Fibroblast of lung (primary cell): ENCODE results near the gene LGR6.

Experiments
- EZH2 ChIP-seq: IDR thresholded peaks from 2 replicates; pipeline ENCODE4 v1.5.1; 2012; ENCODE audit warnings: low read length, control low read depth, mild to moderate bottlenecking; ENCODE audit errors: missing control alignments
- TF ChIP-seq, protein P1 (sequence below), 2 donors: IDR thresholded peaks in 1 of 2; conservative IDR thresholded peaks in 1 of 2; 1 replicate in 1 of 2; 2 replicates in 1 of 2; pipeline ENCODE4 v1.5.1; 2011 to 2012; ENCODE audit warnings: low read length in 2 of 2, control low read depth in 1 of 2, inconsistent platforms in 1 of 2, low read depth in 1 of 2, mild to moderate bottlenecking in 1 of 2

DNA sequence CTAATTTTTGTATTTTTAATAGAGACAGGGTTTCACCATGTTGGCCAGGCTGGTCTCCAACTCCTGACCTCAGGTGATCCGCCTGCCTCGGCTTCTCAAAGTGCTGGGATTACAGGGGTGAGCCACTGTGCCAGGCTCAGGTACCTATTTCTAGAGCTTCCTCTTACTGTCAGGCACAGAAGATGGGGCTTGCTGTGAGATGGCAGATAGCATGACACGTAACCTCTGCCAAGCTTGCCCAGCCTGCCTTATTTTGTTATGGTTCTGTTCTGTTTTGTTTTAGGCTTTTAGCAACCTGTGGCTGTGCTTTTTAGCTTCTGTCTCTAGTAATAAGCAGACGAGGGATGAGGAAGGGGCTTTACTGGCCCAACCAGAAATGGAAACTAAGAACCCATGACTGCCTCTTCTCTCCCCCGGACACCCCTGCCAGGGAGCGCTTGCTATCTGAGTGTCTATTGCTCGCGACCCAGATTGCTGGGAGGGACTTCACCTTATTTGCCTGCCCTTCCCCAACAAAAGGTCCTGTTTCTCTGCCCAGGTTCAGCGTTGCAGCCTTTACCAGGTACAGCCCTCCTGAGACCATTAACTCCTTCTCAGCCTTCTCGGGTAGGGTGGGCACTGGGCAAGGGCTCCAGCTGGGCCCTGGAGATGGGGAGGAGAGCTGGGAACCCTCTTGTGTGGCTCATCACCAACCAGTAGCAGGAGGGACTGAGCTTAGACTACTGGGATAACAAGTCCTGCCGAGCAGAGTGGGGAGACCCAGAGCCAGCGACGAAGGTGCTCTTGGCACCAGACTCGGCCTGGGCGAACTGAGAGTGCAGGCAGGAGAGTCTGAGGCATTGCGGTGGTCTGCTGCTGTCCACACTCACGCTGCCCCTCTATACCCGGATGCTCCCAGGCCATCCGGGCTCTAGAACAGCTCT, 13.5 kb upstream of the LGR6 start:
- TF ChIP-seq, protein P1, sequence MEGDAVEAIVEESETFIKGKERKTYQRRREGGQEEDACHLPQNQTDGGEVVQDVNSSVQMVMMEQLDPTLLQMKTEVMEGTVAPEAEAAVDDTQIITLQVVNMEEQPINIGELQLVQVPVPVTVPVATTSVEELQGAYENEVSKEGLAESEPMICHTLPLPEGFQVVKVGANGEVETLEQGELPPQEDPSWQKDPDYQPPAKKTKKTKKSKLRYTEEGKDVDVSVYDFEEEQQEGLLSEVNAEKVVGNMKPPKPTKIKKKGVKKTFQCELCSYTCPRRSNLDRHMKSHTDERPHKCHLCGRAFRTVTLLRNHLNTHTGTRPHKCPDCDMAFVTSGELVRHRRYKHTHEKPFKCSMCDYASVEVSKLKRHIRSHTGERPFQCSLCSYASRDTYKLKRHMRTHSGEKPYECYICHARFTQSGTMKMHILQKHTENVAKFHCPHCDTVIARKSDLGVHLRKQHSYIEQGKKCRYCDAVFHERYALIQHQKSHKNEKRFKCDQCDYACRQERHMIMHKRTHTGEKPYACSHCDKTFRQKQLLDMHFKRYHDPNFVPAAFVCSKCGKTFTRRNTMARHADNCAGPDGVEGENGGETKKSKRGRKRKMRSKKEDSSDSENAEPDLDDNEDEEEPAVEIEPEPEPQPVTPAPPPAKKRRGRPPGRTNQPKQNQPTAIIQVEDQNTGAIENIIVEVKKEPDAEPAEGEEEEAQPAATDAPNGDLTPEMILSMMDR (conservative IDR thresholded peaks at IDR 0.05 in 1 of 2, IDR thresholded peaks at IDR 0.05 in 1 of 2; ENCODE audit: low read depth in 1 of 2, low read length in 2 of 2) = no peak
- TF ChIP-seq EZH2 = no peak
